ENCODE data around the gene MAJIN.
"Not testable (repeated sequence)": the region's sequence is repeated elsewhere in the genome, so short reads cannot be mapped to it uniquely, and the experiment has no call there.

Gene MAJIN

DNA sequence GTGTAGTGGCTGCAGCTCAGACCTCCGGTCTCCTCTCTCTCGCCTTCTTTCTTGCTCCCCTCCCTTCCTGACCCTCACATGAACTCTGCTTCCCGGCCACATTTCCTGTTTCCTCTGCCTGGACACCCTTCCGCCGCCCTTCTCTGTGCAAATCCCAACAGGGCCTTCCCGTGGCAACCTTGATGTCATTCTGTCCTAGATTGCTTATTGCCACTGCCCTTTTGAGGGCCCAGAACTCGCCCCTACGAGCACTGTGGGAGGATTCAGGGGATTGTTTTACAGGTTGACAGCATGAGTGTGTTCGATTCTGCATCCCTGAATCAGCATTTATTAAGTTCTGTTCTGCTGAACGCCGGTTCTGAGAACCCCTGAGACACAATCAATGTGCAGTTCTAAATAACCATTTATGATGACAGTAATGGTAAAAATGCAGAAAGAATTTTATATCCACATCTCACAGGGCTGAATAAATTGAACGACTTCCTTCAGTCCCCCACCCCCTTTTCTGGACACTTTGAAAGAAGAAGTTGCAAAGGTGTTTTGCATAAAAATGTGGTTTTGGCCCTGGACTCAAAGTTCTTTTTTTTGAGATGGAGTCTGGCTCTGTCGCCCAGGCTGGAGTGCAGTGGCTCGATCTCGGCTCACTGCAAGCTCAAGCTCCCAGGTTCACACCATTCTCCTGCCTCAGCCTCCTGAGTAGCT, 18.5 kb upstream of the MAJIN start:
- no peak for DNase-seq

DNA sequence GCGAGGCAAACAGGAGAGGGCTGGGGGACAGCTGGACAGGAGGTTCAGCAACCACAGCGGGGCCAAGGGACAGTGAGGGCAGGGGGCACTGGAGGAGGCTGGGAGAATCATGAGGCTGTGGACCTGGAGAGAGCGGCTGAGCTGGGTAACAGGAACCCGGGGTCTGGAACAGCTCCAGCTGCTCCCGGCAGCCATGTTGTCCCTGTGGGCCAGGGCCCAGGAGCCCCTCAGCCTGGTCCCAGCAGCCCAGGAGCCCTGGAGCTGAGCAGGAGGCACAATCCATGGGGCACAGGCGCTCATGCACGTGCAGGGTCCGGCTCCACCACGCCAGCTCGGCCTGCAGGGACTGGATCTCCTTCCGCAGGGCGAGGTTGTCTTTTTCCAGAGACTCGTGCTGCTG, 17.5 kb upstream of the MAJIN start:
- DNase-seq, result no peak

DNA sequence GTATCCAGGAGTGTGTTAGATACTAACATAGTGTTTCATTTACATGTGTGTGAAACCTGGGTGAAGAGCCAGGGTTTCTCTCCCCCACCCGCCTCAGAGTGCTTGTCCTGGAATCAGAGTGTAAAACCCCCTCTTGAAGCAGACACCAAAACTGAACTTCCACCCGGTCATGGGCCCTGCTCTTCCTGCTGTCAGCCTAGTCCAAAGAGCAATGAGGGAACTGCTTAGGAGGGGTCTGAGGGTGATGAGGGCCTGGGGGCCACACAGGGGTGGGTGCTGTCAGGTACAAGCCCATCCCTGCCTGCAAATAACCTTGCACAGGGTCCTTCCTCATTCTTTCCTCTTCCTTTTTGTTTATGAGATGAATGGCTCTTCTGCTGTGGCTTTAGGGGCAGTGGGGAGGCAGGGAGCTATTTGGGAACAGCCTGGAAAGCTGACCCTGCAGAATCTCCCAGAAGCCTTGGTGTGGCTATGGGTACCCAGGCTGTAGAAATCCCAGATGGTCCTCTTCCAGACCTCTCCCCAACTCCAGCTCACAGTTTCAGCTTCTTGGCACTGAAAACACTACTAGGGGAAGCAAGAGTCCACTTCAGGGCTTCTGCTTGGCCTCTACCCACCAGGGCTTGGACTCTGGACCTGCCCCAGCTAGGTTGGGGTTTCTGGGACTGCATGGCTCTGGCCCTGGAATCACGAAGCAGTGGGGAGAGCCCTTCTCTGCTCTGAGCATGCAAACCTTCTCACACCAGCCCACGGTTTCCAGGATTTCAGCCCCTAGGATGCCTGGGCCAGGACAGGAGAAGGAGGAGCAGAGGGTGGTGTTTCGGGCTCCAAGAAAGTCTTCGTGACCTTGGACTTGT, 16.3 kb upstream of the MAJIN start:
- DNase-seq, result no peak

DNA sequence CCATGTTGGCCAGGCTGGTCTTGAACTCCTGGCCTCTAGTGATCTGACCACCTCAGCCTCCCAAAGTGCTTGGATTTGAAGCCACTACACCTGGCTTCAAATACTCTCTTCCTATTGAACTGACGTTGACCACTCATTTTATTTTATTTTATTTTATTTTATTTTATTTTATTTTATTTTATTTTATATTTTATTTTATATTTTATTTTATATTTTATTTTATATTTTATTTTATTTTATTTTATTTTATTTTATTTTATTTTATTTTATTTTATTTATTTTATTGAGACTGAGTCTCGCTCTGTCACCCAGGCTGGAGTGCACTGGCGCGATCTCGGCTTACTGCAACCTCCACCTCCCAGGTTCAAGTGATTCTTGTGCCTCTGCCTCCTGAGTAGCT, 11.4 kb upstream of the MAJIN start:
- DNase-seq, result not testable (repeated sequence)

DNA sequence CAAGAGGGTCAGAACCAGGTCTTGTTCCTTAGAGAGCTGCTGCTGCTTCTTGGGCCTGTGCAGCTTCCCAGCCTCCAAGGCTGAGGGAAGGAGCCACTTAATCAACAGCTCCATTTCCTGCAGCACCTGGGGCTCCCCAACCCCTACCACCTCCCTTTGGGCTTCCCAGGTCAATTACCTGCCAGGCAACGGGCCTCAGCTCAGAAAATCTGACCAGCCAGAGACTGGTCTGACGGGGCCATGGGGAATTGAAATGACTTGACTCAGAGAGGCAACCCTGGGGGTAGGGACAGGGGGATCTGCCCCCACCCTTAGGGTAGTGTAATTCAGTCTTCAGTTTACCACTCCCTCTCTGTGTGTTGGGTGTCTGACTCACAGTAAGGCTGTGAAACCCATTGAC, 4.7 kb upstream of the MAJIN start:
- DNase-seq, result no peak

DNA sequence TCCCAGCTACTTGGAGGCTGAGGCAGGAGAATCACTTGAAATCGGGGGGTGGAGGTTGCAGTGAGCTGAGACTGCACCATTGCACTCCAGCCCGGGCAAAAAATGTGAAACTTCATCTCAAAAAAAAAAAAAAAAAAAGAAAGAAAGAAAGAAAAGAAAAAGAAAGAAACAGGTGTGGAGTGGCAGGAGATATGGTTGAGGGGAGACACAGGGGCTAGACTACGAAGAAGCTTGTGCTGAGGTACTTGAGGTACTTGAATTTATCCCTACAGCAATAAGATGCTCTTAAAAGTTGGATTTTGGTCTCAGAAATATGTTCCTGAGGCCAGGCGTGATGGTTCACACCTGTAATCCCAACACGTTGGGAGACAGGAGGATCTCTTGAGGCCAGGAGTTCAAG, 2.2 kb upstream of the MAJIN start:
- no peak for DNase-seq

DNA sequence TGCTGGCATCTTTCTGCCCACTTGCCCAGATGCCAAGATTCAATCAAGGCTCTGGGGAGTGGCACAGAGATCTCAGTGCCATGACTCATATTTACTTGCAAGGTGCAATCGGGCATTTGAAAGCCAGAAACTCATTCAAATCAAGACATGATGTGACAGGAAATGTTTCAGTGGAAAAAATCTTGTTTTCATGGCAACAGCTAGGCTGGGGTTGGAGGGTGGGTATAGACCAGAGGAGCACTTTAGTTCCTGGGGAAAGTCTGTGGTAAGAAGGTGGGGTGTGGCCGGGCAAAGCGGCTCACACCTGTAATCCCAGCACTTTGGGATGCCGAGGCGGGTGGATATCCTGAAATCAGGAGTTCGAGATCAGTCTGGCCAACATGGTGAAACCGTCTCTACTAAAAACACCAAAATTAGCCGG, 1.2 kb downstream of the MAJIN start:
- DNase-seq, result no peak

DNA sequence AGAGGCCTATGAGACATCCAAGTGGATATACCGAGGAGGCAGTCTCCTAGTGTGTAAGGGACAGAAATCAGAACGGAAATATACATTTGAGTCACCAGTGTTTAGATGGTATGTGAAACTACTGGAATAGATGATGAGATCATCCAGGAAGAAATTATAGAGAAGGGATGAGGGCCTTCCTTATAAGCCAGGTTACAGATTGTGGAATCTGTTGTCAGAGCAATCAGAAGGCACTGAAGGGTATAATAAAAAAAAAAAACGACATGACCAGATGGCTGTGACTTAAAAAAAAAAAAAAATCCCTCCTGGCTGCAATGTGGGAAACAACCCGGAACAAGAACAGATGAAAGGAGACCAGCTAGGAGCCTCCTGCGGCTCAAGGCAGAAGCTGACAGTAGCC, 2.7 kb downstream of the MAJIN start:
- no peak for DNase-seq

DNA sequence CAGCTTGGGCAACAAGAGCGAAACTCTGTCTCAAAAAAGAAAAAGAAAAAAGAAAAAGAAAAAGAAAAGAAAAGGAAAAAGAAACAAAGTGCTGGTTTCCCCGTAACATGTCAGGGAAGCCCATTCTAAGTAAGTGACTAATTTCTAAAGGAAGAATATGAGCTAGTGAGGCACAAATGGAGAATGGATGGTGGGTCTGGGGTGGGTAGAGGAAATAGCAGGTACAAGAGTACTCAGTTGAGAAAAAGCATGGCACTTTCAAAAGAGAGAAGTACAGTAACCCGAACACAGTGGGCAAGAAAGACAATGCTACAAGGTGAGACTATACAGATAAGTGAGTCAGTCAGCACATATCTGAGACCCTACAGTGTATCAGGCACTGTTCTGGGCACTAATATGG, 4.5 kb downstream of the MAJIN start:
- DNase-seq, result no peak

DNA sequence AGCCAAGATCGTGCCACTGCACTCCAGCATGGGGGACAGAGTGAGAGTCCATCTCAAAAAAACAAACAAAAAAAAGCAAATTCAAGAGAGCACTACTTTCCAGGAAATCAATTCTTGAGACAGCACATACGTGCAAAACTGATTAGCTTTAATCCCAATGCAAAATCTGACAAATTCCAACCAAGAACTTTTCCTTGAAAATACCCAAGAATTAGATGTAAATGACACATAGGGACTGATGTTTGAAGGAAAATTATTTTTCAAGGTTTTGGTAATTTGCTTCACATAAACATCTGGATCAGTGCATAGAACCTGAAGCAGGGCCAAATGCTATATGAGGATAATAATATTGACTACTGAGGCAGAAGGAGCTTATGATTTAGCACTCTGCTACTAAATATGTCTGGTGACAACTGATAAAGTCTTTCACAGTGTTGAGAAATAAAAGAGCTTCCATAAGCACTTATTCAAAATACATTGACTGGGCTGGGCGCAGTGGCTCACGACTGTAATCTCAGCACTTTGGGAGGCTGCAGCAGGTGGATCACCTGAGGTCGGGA, 8.8 kb downstream of the MAJIN start:
- DNase-seq, result no peak

DNA sequence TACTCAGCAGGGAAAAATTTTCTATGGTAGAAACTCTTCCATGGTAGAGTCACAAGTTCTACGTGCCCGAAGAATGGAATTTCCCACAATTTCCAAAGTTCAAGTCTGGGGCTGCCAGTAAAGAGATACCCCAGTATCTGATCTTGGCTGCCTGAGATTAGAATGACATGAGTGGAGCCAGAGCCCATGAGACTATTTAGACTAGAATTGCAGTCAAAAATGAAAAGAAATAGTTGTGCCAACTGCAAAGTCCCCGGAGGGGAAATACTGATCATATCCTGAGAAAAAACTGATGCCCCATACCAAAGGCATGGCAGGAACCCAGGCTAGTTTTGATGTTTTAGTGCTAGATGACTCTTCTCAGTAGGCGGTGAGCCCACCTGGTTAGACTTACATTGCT, 11.2 kb downstream of the MAJIN start:
- no peak for DNase-seq

DNA sequence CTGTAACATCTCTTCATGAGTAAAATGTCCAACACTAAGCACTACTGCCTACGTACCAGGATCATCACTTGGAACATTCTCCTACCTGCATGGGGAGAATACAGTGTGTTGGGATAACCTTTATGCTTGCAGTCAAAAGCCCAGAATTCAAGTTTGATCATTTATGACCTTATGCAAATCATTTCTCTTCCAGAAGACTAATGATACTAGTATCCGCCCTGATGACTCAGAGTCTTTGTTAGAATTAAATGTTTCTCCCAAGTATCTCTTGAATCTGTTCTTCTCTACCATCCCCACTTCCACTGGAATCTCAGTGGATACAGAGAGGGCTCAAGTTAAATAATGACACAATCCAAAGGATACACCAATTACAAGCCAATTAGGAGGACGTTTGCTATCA, 12.4 kb downstream of the MAJIN start:
- no peak for DNase-seq

DNA sequence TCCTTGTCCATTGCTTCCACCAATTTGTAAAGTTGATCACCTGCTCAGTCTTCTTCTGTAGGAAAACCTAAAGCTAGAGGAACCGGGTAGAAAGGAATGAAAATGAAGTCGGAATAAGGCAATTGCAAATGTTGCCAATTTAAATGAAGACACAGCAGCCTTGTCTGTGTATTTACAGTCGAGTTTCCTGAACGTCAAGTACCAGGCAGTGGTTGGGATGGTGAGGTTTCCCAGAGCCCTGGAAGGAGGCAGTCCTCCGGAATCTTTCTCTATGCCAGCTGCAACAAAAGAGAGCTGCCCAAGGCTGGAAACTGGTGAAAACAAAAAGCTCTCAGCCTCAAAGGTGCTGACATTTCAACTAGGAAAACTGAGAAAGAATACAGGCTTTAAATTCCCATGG, 17.7 kb downstream of the MAJIN start:
- no peak for DNase-seq

DNA sequence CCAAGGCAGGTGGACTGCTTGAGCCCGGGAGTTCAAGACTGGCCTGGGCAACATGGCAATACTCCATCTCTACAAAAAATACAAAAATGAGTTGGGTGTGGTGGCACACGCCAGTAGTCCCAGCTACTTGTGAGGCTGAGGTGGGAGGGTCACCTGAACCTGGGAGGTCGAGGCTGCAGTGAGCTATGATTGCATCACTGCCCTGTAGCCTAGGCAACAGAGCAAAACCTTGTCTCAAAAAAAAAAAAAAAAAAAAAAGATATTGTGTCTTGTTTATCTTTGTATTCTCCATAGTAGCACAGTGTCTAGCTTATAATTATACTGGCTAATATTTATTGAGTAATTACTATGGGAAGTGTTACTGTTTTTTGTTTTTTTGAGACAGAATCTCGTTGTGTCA, 20.4 kb downstream of the MAJIN start:
- DNase-seq, result no peak

DNA sequence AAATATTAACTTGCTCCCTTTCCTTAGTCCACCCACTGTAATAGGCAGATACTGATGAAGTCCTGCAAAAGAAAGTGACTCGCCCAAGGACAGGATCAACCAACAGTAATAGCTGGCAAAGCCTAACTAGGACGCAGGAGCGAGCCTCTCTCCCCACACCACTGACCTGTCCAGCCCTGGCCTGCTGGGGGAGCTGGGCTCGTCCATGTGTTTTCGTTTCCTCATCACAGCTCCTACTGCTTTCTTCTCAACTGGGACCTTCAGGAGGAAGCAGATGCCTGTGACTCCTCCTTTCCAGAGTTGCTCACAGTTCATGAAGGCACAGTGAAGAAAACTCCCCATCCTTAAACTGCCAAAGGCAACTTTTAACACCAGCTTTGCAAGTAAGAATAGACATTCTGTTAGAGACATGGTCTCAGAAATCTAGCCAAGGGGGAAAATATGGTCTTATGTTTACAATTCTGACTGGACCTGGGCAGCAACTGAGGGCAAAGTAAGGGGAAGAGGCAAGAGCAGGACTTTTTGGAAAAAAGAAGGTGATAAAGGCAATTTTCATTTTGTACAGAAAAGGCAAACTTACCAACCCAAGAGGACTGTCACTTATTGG, 24.6 kb downstream of the MAJIN start:
- no peak for DNase-seq

DNA sequence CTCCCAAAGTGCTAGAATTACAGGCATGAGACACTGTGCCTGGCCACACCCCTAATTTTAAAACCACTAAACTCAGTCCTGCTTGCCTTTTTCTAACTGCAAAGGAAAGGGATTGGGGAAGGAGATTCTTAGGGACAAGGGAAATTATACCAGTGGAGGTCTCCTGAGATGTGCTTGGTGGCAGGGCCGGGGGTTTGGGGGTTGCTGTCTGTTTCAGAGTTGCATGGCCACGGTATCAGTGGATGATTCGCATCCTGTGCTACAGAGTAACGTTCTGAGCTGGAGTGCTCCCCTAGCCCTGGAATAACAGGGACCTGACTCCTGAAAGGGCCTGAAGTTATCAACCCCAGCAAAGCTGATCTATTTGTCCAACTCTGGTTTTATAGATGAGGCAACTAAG, 35.4 kb downstream of the MAJIN start:
- DNase-seq, result no peak

DNA sequence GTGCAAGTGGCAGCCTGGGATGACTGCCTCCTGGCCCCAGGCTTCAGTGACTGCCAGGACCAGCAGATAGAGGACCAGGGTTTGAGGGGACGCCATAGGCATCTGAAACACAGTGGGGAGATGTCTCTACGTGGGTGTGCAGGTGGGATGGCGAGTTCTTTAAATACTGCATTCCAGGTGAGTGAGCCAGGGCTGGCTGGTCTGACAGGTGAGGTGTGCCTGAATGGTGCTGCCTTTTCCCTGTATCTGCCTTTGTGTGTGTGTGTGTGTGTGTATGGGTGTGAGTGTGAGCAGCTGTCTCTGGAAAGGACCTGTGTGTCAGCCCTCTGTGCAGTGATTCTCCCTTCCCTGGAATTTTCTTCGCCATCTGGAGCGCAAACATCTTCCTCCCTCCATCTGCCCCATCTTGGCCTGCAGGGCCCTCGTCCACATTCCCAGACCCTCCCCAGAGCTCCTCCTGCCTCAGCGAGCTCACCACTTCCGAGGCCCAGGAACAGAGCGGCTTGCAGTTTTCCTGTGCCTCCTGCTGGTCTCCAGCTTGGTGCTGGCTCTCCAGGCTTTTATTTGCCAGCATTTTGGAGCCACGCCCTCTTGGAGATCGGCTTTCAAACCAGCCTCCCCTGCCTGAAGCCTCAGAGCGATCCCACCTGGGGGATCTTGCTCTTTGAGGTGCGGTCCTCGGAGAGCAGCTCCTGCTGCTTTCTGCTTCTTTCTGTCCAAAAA, 36.4 kb downstream of the MAJIN start, which contains the start of gene GPHA2:
Gene GPHA2, minus strand, starts transcription at position 535 of the 723 bp plus-strand sequence. Its CDS starts 433 bp downstream, at position 102.
- DNase-seq, result peak; percentile 68

DNA sequence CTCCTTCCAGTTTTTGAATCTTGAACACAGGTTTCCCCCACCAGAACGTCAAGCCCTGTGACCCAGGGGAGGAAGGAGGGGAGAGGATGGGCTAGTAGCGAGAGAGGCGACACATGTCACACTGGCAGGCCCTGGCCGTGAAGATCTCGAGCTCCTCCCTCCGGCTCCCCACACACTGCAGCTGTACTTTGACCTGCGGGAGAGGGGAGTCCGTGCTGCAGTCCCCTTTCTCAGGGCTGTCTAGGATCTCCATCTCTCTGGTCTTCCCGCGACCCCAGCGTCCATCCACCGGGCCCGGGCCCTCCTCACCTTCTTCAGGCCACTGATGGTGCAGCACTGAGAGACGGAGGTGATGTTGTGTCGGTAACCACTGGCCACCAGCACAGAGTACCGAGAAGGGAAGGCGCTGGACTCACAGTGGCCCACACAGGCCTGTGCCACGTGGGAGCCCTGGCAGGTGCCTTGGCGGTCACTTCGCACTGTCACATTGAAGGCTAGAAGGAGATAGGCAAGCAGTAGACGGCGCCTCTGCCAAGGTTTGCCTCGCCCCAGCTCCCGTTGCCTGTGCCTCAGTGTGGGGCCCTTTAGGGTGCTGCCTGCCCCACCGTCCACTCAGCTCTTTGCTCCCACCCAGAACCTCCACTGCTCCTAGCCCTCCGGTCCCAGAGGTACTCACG, 37.1 kb downstream of the MAJIN start:
- DNase-seq, result no peak

DNA sequence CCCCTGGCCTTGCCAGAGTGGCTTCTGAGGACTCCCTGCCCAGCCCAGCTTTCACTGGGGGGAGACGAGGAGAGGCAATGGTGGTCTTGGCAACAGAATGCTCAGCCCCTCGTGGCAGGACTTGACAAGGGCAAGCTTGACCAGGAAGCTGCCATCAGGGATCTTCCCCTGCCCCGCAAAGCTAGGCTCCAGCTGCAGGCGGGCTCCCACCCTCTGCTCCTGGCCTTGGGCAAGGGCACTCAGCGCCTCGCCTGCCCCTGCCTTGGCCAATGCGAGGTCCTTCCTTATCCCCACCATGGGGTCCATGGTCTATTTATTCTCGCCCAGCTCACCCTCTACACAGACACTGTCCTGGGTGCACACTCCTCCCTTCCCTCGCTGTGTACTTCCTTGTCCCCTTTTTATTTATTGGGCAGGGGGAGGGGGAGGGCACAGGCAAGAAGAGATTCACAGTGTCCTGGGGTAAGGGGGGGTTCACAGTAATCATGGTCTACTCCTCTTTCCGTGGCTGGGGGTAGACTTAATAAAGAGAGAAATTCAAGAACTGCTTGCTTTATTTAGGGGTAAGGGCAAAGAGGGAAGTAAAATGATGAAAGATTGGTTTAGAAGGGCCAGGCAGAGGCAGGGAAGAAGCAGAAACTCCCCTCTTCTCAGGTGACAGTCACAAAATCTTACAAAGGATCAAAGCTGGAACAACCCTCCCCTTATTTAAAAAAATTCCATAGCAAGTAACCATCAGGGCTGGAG, 37.8 kb downstream of the MAJIN start:
- no peak for DNase-seq

DNA sequence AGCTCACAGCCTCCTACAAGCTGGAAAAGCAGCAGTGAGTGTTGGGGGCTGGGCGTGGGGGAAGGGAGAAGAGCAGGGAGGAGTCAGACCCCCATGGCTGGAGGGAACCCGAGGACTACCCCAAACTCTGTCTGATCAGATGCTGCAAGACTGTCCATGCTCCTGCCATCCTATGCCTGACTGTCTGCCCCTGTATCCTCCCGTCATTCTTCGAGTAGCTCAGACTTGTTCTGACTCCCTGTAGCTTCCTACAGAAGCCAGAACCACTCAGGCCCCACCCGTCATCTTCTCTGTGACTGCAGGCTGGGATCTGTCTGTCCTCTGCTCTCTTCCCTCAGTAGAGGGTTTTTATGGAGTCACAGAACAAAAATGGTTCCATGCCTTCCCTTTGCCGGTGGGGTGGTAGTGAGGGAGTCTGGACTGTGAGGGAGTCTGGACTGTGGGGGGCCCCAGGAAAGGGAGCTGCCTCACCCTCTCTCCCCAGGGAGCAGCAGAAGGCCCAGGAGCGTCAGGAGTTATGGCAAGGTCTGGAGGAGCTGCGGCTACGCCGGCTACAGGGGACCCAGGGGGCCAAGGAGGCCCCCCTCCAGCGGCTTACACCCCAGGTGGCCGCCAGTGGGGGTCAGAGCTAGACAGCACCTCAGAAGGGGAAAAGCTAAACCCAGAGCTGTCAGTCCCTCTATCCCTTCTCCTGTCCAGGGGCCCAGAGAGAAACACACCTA, 38.5 kb downstream of the MAJIN start:
- no peak for DNase-seq

DNA sequence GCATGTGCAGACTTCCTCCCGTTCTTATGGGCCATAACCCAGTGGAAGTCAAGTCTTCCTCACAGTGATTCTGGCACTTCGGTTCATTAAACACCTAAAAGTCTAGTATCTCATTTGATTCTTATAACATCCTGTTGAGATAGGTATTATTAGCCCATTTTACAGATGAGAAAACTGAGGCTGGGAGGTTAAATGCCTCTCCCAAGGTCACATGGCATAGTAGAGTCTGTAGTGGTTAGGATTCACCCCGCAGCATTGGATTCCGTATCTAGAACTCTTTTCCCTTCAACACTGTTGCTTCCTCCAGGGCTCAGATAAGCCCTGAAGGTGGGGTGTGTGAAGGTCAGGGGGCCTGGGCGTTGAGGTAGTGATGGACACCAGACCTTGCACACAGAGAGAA, 39.6 kb downstream of the MAJIN start:
- DNase-seq, result no peak
